ENCODE data around the gene CRADD.

DNA sequence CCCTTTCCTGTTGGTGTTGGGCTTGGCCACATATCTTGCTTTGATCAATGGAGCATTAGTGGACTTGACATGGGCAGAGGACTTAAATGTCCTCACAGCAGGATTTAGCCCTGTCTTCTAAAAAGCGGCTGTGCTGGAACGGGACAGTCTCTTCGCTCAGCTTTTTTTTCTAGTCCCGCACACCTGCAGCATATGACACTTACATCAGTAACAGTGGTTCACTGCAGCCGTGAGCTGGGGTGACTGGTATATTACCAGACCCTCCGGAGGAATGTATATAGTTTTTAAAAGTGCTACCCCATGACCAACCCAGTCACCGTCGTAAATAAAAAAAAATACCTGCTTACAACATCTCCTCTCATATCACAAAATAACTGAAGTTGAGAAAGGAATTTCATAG is 164.5 kb downstream of the CRADD start:
- TF ChIP-seq POLR2A (IDR thresholded peaks at IDR 0.05; ENCODE audit: low read depth, low read length) (no peak), POLR2AphosphoS5 (IDR thresholded peaks at IDR 0.05; ENCODE audit: insufficient read depth, low read depth, low read length) (no peak)
- TF ChIP-seq, protein P1, sequence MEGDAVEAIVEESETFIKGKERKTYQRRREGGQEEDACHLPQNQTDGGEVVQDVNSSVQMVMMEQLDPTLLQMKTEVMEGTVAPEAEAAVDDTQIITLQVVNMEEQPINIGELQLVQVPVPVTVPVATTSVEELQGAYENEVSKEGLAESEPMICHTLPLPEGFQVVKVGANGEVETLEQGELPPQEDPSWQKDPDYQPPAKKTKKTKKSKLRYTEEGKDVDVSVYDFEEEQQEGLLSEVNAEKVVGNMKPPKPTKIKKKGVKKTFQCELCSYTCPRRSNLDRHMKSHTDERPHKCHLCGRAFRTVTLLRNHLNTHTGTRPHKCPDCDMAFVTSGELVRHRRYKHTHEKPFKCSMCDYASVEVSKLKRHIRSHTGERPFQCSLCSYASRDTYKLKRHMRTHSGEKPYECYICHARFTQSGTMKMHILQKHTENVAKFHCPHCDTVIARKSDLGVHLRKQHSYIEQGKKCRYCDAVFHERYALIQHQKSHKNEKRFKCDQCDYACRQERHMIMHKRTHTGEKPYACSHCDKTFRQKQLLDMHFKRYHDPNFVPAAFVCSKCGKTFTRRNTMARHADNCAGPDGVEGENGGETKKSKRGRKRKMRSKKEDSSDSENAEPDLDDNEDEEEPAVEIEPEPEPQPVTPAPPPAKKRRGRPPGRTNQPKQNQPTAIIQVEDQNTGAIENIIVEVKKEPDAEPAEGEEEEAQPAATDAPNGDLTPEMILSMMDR (IDR thresholded peaks at IDR 0.05; ENCODE audit: extremely low read depth in 1 of 2, insufficient read depth in 1 of 2, low read depth in 1 of 2, low read length in 2 of 2) = no peak
